ENCODE measurements around the gene ANAPC15. TPM values are rescaled to one million over a fixed set of nuclear protein-coding genes. Genes with fewer than 3 reads are reported as not detected.

Gene ANAPC15
- total RNA-seq, 1 experiment from 2014 or later, result 65.6 TPM

DNA sequence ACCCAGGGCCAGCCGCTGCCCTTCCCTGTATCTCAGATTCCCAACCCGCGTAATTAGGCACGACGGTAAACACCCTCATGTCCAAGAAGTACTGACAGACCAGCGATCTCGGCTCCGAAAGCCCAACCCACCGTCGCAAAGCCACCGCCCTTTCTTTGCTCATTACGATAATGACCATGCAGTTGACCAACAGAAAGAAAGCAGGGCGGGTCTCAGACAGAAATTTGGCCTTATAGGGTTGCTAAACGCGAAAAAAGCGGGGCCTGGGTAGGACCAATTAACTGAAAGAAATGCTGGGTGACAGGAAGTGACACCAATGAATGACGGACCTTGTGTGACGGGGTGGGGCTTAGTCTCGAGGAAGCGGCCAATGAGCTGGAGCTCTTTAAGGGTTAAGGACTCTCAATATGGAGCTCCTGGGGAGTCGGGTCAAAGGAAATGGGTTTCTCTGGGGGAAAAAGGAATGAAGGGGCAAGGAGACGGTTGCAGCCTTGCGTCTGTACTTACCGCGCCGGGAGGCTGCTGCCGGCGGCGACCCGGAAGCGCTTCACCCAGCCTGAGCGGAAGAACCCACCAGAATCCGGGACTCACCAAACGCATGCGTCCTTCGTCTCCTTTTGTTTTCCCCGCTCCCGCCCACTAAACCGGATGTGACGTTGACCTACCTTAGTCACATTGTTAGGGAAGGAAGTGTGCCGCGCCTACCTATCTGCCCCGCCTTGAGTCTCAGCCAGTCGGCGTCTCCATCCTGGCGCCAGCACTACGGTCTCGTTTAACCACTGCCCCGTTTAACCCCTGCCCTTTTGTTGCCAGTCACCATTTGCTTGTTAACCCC is at the start of gene ANAPC15 (continued):
- TF ChIP-seq, protein P1, sequence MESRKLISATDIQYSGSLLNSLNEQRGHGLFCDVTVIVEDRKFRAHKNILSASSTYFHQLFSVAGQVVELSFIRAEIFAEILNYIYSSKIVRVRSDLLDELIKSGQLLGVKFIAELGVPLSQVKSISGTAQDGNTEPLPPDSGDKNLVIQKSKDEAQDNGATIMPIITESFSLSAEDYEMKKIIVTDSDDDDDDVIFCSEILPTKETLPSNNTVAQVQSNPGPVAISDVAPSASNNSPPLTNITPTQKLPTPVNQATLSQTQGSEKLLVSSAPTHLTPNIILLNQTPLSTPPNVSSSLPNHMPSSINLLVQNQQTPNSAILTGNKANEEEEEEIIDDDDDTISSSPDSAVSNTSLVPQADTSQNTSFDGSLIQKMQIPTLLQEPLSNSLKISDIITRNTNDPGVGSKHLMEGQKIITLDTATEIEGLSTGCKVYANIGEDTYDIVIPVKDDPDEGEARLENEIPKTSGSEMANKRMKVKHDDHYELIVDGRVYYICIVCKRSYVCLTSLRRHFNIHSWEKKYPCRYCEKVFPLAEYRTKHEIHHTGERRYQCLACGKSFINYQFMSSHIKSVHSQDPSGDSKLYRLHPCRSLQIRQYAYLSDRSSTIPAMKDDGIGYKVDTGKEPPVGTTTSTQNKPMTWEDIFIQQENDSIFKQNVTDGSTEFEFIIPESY (IDR thresholded peaks at IDR 0.05; ENCODE audit: extremely low read depth, insufficient replicate concordance, low read length), result peak; percentile 20
- TF ChIP-seq POLR2A (IDR thresholded peaks at IDR 0.05; ENCODE audit: borderline replicate concordance, extremely low read depth, insufficient read depth, insufficient read length) (peak; percentile 94), ZFX (IDR thresholded peaks at IDR 0.05) (peak; percentile 1; the same call in 1 of the 2 replicates), CBX3 (IDR thresholded peaks at IDR 0.05; ENCODE audit: low read depth) (no peak), ZNF274 (IDR thresholded peaks at IDR 0.05; ENCODE audit: low read depth, low read length) (no peak), FOSL1 (IDR thresholded peaks at IDR 0.05; ENCODE audit: low read depth) (no peak)

DNA sequence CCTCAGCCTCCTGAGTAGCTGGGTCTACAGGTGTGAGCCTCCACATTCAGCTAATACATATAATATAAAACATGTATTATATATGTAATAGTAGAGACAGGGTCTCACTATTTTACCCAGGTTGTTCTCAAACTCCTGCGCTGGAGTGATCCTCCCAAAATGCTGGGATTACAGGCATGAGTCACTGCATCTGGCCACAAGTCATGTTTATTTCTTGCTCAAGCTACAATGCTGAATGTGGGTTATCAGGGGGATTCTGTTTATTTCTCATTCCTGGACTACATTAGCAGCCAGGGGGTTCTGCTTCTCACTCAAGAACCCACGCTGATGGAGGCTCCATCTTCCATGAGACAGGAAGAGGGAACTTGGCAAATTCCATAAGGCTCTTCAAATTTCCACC is 47.8 kb upstream of the ANAPC15 start:
- H3K4me1 ChIP-seq (ENCODE audit: control insufficient read depth in 1 of 2, insufficient read depth in 2 of 2, low read length in 2 of 2), result no peaks in the 10 kb centered on the region
- ChIA-PET RAD21 (ENCODE audit: low non-redundant PET in 1 of 2, low total read pairs in 2 of 2, uncharacterized antibody in 2 of 2, unreplicated experiment in 2 of 2) (no interaction called here), CTCF (interaction anchor here (0.6 to 1.2 kb wide), 3 partner anchors 9 to 287 kb away, joined by 3 read pairs; no protein-coding TSS in a partner anchor), POLR2A (no interaction called here)
- no peaks in the 10 kb centered on the region for H3K36me3 ChIP-seq (ENCODE audit: control insufficient read depth in 1 of 2, insufficient read depth in 2 of 2, low read length in 2 of 2)
- intact Hi-C loops (cut with micrococcal nuclease), result no loop called here
- ATAC-seq, result no peak
- H3K9me2 ChIP-seq (ENCODE audit: insufficient read depth), result no peaks in the 10 kb centered on the region
- no TSS peak for BruUV-seq (replicated peaks)
- no peak overlapping the region for H3K4me2 ChIP-seq (ENCODE audit: low read length)
- H3K9ac ChIP-seq (ENCODE audit: low read length), result no peak overlapping the region
- H3K27ac ChIP-seq (ENCODE audit: low read depth, low read length), result no peak overlapping the region
- no peak overlapping the region for H2AFZ ChIP-seq (ENCODE audit: low read depth, low read length, poor library complexity, severe bottlenecking)
- no peaks in the 10 kb centered on the region for H3K79me2 ChIP-seq (ENCODE audit: insufficient read depth, low read length)
- H4K20me1 ChIP-seq (ENCODE audit: insufficient read depth), result no peaks in the 10 kb centered on the region
- no peaks in the 10 kb centered on the region for H3K9me3 ChIP-seq (ENCODE audit: control insufficient read depth in 1 of 2, insufficient read depth in 1 of 2, low read depth in 1 of 2, low read length in 2 of 2)
- no peak for DNase-seq (ENCODE audit: low read depth, low spot score)
- TF ChIP-seq FOSL1 (IDR thresholded peaks at IDR 0.05; ENCODE audit: low read depth) (no peak), RAD21 (IDR thresholded peaks at IDR 0.05; ENCODE audit: low read depth) (no peak), SP1 (IDR thresholded peaks at IDR 0.05; ENCODE audit: low read depth) (no peak), EGR1 (IDR thresholded peaks at IDR 0.05; ENCODE audit: low read depth) (no peak), EZH2 (IDR thresholded peaks at IDR 0.05) (no peak), EZH2phosphoT487 (IDR thresholded peaks at IDR 0.05; ENCODE audit: borderline replicate concordance) (no peak), ELF1 (IDR thresholded peaks at IDR 0.05; ENCODE audit: borderline replicate concordance, low read depth) (no peak), CBX3 (IDR thresholded peaks at IDR 0.05; ENCODE audit: low read depth) (no peak), YY1 (IDR thresholded peaks at IDR 0.05; ENCODE audit: extremely low read depth, insufficient replicate concordance, low read depth, low read length) (no peak)
- TF ChIP-seq, protein P2, sequence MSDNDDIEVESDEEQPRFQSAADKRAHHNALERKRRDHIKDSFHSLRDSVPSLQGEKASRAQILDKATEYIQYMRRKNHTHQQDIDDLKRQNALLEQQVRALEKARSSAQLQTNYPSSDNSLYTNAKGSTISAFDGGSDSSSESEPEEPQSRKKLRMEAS (IDR thresholded peaks at IDR 0.05), result no peak
- TF ChIP-seq, protein P3, sequence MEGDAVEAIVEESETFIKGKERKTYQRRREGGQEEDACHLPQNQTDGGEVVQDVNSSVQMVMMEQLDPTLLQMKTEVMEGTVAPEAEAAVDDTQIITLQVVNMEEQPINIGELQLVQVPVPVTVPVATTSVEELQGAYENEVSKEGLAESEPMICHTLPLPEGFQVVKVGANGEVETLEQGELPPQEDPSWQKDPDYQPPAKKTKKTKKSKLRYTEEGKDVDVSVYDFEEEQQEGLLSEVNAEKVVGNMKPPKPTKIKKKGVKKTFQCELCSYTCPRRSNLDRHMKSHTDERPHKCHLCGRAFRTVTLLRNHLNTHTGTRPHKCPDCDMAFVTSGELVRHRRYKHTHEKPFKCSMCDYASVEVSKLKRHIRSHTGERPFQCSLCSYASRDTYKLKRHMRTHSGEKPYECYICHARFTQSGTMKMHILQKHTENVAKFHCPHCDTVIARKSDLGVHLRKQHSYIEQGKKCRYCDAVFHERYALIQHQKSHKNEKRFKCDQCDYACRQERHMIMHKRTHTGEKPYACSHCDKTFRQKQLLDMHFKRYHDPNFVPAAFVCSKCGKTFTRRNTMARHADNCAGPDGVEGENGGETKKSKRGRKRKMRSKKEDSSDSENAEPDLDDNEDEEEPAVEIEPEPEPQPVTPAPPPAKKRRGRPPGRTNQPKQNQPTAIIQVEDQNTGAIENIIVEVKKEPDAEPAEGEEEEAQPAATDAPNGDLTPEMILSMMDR (IDR thresholded peaks at IDR 0.05 in 2 of 3, conservative IDR thresholded peaks at IDR 0.05 in 1 of 3; ENCODE audit: borderline replicate concordance in 1 of 3, insufficient read depth in 1 of 3, low read depth in 2 of 3, low read length in 2 of 3), result no peak
- TF ChIP-seq, protein P4, sequence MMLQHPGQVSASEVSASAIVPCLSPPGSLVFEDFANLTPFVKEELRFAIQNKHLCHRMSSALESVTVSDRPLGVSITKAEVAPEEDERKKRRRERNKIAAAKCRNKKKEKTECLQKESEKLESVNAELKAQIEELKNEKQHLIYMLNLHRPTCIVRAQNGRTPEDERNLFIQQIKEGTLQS (IDR thresholded peaks at IDR 0.05), result no peak
- no peaks in the 10 kb centered on the region; the same call in 1 of the 2 replicates for H3K27me3 ChIP-seq (ENCODE audit: insufficient read depth, low read length)
- H3K4me3 ChIP-seq (replicated peaks in 1 of 2; ENCODE audit: low read depth in 1 of 2, low read length in 2 of 2), result no peak overlapping the region

Measured in HCT116 (cell line).